Tibial artery (tissue), 4 donors: ENCODE data around the gene OTOG.

Source experiments
- DNase-seq, 2 donors: peaks; one replicate each; pipeline ENCODE4 v3.0.0-alpha.2; 2019
- H3K27ac ChIP-seq, 2 donors: fragments of 200-600 bp; sonication (generic) in 1 of 2; 1 replicate in 1 of 2; 2 replicates in 1 of 2; pipeline ENCODE4 v1.5.1; 2018 to 2019; ENCODE audit warnings: mild to moderate bottlenecking in 1 of 2
- H3K27me3 ChIP-seq, 2 donors: fragments of 200-600 bp; sonication (generic) in 1 of 2; one replicate each; pipeline versions ENCODE4 v1.5.1 to v1.6.0; 2016 to 2019
- H3K36me3 ChIP-seq, 3 donors: fragments of 200-600 bp; sonication (generic) in 2 of 3; one replicate each; pipeline ENCODE4 v1.5.1; 2016 to 2019; ENCODE audit warnings: mild to moderate bottlenecking in 2 of 3
- H3K4me1 ChIP-seq, 4 donors: fragments of 200-600 bp; sonication (generic) in 2 of 4; 1 replicate in 3 of 4; 2 replicates in 1 of 4; pipeline ENCODE4 v1.5.1; 2016 to 2019
- H3K4me3 ChIP-seq, 2 donors: fragments of 200-600 bp; sonication (generic) in 1 of 2; 1 replicate in 1 of 2; 2 replicates in 1 of 2; pipeline ENCODE4 v1.5.1; 2018 to 2019; ENCODE audit warnings: mild to moderate bottlenecking in 2 of 2
- H3K9me3 ChIP-seq, 3 donors: fragments of 200-600 bp; sonication (generic) in 1 of 3; one replicate each; pipeline ENCODE4 v1.5.1; 2016 to 2019
- CTCF ChIP-seq, 2 experiments: fragments of 200-600 bp in 1 of 2; fragments of 450-650 bp in 1 of 2; IDR thresholded peaks; one replicate each; pipeline ENCODE4 v1.5.1; 2017 to 2019; ENCODE audit warnings: antibody characterized with exemption in 2 of 2, mild to moderate bottlenecking in 1 of 2, moderate library complexity in 1 of 2
- intact Hi-C: fragments of 100-400 bp; cut with DNase I; formaldehyde crosslinking; loops from one replicate; pipeline ENCODE4 v1.15.0; 2023; ENCODE audit warnings: low total_unique reads

The OTOG gene

GRCh38 chr11:17691976-17692375 is 144.9 kb downstream of the OTOG start:
- H3K36me3 ChIP-seq = no peaks in the 10 kb centered on the region
- TF ChIP-seq CTCF (IDR thresholded peaks at IDR 0.05) = no peak
- H3K9me3 ChIP-seq = no peaks in the 10 kb centered on the region
- intact Hi-C loops = no loop called here
- no peak overlapping the region for H3K4me3 ChIP-seq
- DNase-seq = no peak
- no peak overlapping the region for H3K27ac ChIP-seq
- no peaks in the 10 kb centered on the region for H3K4me1 ChIP-seq
- peaks cover 0 to 33% of the 10 kb centered on the region in 2 donors for H3K27me3 ChIP-seq

- H3K4me3 ChIP-seq = no peak overlapping the region
- no peaks in the 10 kb centered on the region for H3K4me1 ChIP-seq
- DNase-seq = no peak
- TF ChIP-seq CTCF (IDR thresholded peaks at IDR 0.05) = no peak
- no peak overlapping the region for H3K27ac ChIP-seq
- no peaks in the 10 kb centered on the region for H3K36me3 ChIP-seq
- H3K9me3 ChIP-seq = no peaks in the 10 kb centered on the region
- peaks cover 0 to 30% of the 10 kb centered on the region in 2 donors for H3K27me3 ChIP-seq
- intact Hi-C loops = no loop called here
These were observed 145.9 kb downstream of the OTOG start for GRCh38 chr11:17692931-17693330.

- no peak for DNase-seq
- Histone ChIP-seq H3K27ac (no peak overlapping the region), H3K36me3 (no peaks in the 10 kb centered on the region), H3K27me3 (peaks cover 0 to 25% of the 10 kb centered on the region in 2 donors), H3K4me1 (no peaks in the 10 kb centered on the region), H3K9me3 (no peaks in the 10 kb centered on the region), H3K4me3 (no peak overlapping the region)
- no peak for TF ChIP-seq CTCF (IDR thresholded peaks at IDR 0.05)
- intact Hi-C loops = no loop called here
These were observed 146.5 kb downstream of the OTOG start for GRCh38 chr11:17693531-17693930.

GRCh38 chr11:17694494-17695110 is 147.5 kb downstream of the OTOG start:
- H3K27ac ChIP-seq = no peak overlapping the region
- DNase-seq = no peak
- H3K4me3 ChIP-seq = no peak overlapping the region
- no peaks in the 10 kb centered on the region for H3K36me3 ChIP-seq
- TF ChIP-seq CTCF (IDR thresholded peaks at IDR 0.05) = no peak
- no peaks in the 10 kb centered on the region for H3K9me3 ChIP-seq
- peaks cover 0 to 25% of the 10 kb centered on the region in 2 donors for H3K27me3 ChIP-seq
- H3K4me1 ChIP-seq = no peaks in the 10 kb centered on the region
- intact Hi-C loops = no loop called here

GRCh38 chr11:17695454-17696441 is 148.7 kb downstream of the OTOG start:
- no peaks in the 10 kb centered on the region for H3K9me3 ChIP-seq
- intact Hi-C loops = no loop called here
- H3K27ac ChIP-seq = no peak overlapping the region
- no peak overlapping the region for H3K4me3 ChIP-seq
- no peaks in the 10 kb centered on the region for H3K4me1 ChIP-seq
- TF ChIP-seq CTCF (IDR thresholded peaks at IDR 0.05) = no peak
- DNase-seq = no peak
- H3K27me3 ChIP-seq = peaks cover 0 to 25% of the 10 kb centered on the region in 2 donors
- no peaks in the 10 kb centered on the region for H3K36me3 ChIP-seq
